Coronary artery (tissue), 2 donors: Measurements from ENCODE around the gene FLVCR2.

Source experiments
- DNase-seq: peaks from one replicate; pipeline ENCODE4 v3.0.0-alpha.2; 2017; ENCODE audit warnings: low spot score
- H3K27ac ChIP-seq, 2 donors: fragments of 200-600 bp; sonication (generic); one replicate each; pipeline ENCODE4 v1.5.1; 2016 to 2019
- H3K4me3 ChIP-seq: fragments of 200-600 bp; sonication (generic); 2 replicates; pipeline ENCODE4 v1.5.1; 2016; ENCODE audit warnings: mild to moderate bottlenecking, moderate library complexity
- CTCF ChIP-seq: fragments of 200-600 bp; sonication (generic); IDR thresholded peaks from one replicate; pipeline ENCODE4 v1.5.1; 2019; ENCODE audit warnings: antibody characterized with exemption

The FLVCR2 gene

DNA sequence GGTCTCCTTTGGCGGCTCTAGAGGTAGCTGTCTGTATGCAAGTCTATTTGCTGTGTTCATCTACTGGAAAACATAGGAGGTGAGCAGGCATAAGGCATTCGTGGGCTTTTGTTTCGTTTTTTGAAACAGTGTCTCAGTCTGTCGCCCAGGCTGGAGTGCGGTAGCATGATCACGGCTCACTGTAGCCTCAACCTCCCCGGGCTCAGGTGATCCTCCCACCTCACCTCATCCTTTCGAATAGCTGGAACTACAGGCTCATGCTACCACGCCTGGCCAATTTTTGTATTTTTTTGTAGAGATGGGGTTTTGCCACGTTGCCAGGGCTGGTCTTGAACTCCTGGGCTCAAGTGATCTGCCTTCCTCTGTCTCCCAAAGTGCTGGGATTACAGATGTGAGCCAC, 27.5 kb downstream of the FLVCR2 start:
- Histone ChIP-seq H3K27ac (peak overlapping the region in 1 of 2 donors; percentile 26), H3K4me3 (peak overlapping the region; percentile 11)
- no peak for DNase-seq
- TF ChIP-seq CTCF = no peak

DNA sequence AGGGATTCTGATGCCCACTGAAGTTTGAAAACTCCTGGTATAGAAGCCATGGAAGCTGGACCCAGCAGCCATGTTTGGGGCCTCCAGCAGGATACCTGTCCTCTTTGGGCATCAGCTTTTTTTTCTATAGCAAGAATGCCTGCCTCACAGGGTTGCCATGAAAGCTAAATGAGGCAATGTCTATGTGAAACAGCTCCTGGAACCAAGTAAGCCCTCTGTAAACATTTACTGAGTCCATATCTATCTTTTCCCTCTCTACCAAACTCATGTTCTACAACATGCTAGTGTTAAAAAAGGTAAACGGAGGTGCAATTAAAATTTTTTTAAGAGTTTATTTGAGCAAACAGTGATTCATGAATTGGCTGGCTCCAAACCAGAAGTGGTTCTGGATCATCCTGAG, 28.6 kb downstream of the FLVCR2 start:
- no peak for DNase-seq
- no peak for TF ChIP-seq CTCF
- Histone ChIP-seq H3K27ac (no peak overlapping the region), H3K4me3 (no peak overlapping the region)

- Histone ChIP-seq H3K27ac (no peak overlapping the region), H3K4me3 (no peak overlapping the region)
- DNase-seq = no peak
- no peak for TF ChIP-seq CTCF
Observed at GRCh38 chr14:75607842-75608640, 29.6 kb downstream of the FLVCR2 start.

- Histone ChIP-seq H3K27ac (no peak overlapping the region), H3K4me3 (no peak overlapping the region)
- DNase-seq = no peak
- TF ChIP-seq CTCF = no peak
Observed at GRCh38 chr14:75609116-75609515, 30.7 kb downstream of the FLVCR2 start.

DNA sequence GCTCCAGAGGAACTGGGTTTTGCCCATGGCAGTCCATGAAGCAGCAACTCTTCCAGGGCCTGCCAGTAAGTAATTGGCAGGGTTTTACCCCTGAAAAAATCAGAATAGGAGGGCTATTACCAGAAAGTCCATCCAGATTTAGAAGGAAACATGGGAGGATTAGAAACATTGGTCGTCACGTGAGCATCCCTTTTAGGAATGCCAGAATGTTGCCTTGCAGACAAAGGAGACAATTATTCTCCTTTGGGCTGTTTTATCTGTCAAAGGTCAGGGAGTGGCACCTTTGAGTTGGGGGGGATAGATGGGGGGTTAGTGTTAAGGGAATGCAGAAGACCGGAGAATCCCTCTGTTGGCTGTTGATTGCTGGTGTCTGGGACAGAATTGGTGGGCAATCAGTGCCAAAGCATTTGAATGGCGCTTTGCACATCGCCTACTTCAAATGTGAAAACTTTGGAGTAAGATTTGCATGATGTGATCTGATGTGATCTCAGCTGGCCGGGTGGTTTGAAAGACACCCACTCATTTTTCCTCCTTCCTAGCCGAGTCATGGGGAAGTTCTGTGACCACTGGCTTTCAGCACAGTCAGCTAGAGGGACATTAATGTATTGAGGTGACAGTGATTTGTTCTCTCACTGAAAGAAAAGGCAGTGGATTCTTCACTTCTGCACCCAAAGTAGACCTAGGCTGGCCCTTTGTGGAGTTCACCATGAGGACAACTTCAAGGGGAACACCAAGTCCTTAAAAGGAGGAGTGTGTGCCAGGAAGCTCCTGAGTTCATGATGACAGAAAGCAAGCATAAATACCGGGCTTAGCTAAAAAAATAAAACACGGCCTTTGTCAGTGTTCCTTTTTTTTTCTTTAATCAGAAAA, 31.4 kb downstream of the FLVCR2 start:
- DNase-seq = no peak
- Histone ChIP-seq H3K4me3 (no peak overlapping the region), H3K27ac (peak overlapping the region in 1 of 2 donors; percentile 53)
- TF ChIP-seq CTCF = no peak

DNA sequence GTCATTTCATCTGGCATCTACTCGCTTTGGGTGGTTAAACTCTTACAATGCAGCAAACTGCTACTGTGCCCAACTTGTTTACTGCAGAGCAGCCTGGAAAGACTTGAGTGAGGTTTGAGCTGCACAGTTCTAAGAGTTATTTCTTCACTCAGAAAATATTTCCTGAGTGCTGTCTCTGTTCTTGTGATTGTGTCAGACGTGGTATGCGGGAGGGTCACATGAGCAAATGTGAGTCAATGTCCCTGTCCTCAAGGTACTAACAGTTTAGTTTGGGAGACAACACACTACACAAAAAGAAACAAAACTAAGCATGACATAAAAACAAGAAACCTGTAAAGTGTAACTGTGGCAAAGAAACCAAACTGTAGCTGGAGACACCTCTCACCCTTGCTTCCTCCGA, 32.4 kb downstream of the FLVCR2 start:
- TF ChIP-seq CTCF = no peak
- H3K27ac ChIP-seq = peak overlapping the region in 1 of 2 donors; percentile 46
- H3K4me3 ChIP-seq = no peak overlapping the region
- no peak for DNase-seq
